ENCODE data around the gene PVALEF. TPM values are rescaled to one million over a fixed set of nuclear protein-coding genes. Genes with fewer than 3 reads are reported as not detected.

PVALEF gene
- total RNA-seq, 1 donor from 2014 or later: not detected

DNA sequence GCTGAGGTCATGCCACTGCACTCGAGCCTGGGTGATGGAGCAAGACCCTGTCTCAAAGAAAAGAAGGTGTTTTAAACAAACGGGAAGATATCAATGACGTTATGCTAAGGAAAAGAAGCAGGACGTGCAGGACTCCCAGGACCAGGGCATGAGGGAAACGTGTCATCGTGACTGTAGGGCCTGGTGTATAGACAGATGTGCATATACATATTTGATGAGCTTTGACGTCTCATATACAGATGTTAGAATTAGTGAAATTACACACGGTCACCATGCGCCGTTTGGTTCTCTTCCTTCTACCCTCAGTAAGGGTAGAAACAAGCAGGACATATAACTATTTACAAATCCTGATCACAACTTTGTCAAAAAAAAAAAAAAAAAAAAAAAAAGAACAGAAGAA, 17.6 kb upstream of the PVALEF start:
- TF ChIP-seq, protein P1, sequence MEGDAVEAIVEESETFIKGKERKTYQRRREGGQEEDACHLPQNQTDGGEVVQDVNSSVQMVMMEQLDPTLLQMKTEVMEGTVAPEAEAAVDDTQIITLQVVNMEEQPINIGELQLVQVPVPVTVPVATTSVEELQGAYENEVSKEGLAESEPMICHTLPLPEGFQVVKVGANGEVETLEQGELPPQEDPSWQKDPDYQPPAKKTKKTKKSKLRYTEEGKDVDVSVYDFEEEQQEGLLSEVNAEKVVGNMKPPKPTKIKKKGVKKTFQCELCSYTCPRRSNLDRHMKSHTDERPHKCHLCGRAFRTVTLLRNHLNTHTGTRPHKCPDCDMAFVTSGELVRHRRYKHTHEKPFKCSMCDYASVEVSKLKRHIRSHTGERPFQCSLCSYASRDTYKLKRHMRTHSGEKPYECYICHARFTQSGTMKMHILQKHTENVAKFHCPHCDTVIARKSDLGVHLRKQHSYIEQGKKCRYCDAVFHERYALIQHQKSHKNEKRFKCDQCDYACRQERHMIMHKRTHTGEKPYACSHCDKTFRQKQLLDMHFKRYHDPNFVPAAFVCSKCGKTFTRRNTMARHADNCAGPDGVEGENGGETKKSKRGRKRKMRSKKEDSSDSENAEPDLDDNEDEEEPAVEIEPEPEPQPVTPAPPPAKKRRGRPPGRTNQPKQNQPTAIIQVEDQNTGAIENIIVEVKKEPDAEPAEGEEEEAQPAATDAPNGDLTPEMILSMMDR (IDR thresholded peaks at IDR 0.05): no peak
- Mint-ChIP-seq H3K4me3 (ENCODE audit: unreplicated experiment) (no peak overlapping the region), H3K9me3 (ENCODE audit: low read depth) (no peaks in the 10 kb centered on the region), H3K4me1 (ENCODE audit: low read depth) (no peaks in the 10 kb centered on the region), H3K36me3 (ENCODE audit: low read depth) (no peaks in the 10 kb centered on the region), H3K27me3 (ENCODE audit: low read depth) (peaks cover 5% of the 10 kb centered on the region), H3K27ac (ENCODE audit: unreplicated experiment) (no peak overlapping the region)
- DNase-seq (ENCODE audit: low spot score): no peak

DNA sequence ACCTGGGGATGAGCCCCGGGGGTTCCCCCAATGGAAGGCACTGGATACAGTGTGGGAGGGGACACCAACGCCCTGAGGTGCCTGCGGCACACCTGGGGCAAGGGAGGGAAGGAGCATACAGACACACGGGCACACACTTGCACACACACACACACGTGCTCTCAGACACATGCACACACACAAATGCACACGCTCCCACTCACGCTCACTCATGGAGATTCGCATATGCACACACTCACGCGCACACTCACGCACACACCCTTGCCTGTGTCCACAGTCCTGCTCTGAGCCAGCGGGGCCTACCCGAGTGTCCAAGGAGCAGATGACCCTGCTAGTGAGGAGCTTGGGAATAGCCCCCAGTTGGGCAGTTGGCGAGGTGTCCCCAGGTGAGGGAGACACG, 16.7 kb upstream of the PVALEF start:
- Mint-ChIP-seq H3K27ac (ENCODE audit: unreplicated experiment) (no peak overlapping the region), H3K36me3 (ENCODE audit: low read depth) (no peaks in the 10 kb centered on the region), H3K27me3 (ENCODE audit: low read depth) (peaks cover 7% of the 10 kb centered on the region), H3K9me3 (ENCODE audit: low read depth) (no peaks in the 10 kb centered on the region), H3K4me3 (ENCODE audit: unreplicated experiment) (no peak overlapping the region), H3K4me1 (ENCODE audit: low read depth) (peaks cover 2% of the 10 kb centered on the region)
- no peak for DNase-seq (ENCODE audit: low spot score)
- TF ChIP-seq, protein P1 (IDR thresholded peaks at IDR 0.05): no peak

DNA sequence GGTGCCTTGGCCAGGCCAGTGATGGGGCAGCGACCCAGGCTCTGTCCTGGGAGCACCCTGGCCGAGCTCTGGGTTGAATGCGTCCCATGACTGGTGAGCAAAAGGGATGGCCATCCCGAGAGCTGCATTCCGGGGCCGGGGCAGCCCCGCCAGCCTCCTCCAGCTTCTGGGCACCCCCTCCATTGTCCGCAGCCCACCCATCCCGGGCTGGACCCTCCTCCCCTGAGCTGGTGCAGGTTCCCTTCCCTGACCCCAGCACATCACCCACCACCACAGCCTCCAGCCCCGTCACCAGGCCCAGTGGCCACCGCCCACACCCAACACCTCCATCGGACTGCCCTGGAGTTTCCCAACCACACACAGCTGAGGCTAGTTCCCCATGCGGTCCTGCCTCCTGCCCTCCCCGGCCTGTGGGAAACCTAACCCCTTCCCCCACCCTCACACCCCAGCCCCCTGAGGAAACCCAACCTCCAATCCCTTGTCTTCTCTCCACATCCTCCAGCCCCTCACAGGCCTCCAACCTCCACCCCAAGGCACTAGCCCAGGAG, 16.2 kb upstream of the PVALEF start:
- Mint-ChIP-seq H3K36me3 (ENCODE audit: low read depth) (no peaks in the 10 kb centered on the region), H3K27ac (ENCODE audit: unreplicated experiment) (no peak overlapping the region), H3K4me3 (ENCODE audit: unreplicated experiment) (no peak overlapping the region), H3K27me3 (ENCODE audit: low read depth) (peaks cover 7% of the 10 kb centered on the region), H3K4me1 (ENCODE audit: low read depth) (peaks cover 2% of the 10 kb centered on the region), H3K9me3 (ENCODE audit: low read depth) (no peaks in the 10 kb centered on the region)
- TF ChIP-seq, protein P1 (IDR thresholded peaks at IDR 0.05): no peak
- DNase-seq (ENCODE audit: low spot score): no peak

DNA sequence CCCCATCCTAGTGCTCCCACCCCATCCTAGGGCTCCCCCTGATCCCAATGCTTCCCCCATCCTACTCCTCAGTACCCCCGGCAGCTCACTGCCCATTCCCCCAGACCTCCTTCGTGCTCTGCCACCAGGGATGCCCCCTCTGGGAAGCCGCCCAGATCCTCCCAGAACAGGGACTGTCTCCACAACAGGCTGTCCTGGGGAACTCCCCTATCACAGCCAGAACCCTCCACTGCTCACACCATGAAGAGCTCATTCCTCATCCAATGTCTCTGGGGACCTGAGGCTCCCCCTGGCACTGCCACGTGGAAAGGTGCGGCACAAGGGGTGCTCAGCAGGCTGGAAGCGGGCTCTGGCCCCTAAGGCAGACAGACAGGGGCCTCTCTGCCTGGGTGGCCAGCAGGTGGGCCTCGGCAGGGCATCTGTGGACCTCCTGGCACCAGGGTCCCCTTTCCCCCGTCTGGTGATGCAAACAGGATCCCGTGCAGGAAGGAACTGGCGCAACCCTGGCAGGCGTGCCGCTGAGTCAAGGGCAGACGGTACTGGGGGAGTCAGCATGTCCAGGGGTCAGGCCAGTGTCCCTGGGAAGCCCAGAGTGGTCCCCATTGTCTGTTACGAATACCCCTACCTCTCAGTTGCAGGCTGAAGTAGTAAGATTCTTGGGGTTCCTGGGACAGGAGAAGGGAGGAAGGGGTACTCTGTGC, 14.8 kb upstream of the PVALEF start:
- H3K27ac Mint-ChIP-seq (ENCODE audit: unreplicated experiment): no peak overlapping the region
- H3K27me3 Mint-ChIP-seq (ENCODE audit: low read depth): peaks cover 7% of the 10 kb centered on the region
- H3K4me3 Mint-ChIP-seq (ENCODE audit: unreplicated experiment): no peak overlapping the region
- no peaks in the 10 kb centered on the region for H3K9me3 Mint-ChIP-seq (ENCODE audit: low read depth)
- no peaks in the 10 kb centered on the region for H3K36me3 Mint-ChIP-seq (ENCODE audit: low read depth)
- TF ChIP-seq, protein P1 (IDR thresholded peaks at IDR 0.05): no peak
- H3K4me1 Mint-ChIP-seq (ENCODE audit: low read depth): peaks cover 2% of the 10 kb centered on the region
- no peak for DNase-seq (ENCODE audit: low spot score)

DNA sequence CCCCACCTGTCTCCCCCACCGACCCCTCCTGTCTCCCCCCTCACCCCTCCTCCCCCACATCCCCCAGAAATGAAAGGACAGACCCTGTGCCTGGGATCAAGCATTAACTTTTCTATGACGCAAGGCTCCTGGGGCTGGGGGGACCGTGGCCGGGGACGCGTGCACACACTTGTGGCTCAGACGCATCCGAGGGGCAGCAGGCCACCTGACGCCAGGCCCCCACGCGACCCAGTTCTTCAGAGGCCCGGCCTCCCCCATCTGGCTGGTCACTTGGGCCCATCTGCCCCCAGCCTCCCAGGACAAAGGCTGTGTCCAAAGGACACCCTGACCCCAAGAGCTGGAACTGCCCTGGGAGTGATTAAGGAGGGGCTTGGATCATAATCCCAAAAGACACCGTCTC, 14.0 kb upstream of the PVALEF start:
- Mint-ChIP-seq H3K27me3 (ENCODE audit: low read depth) (peaks cover 7% of the 10 kb centered on the region), H3K4me1 (ENCODE audit: low read depth) (peaks cover 2% of the 10 kb centered on the region), H3K36me3 (ENCODE audit: low read depth) (no peaks in the 10 kb centered on the region), H3K4me3 (ENCODE audit: unreplicated experiment) (no peak overlapping the region), H3K27ac (ENCODE audit: unreplicated experiment) (no peak overlapping the region), H3K9me3 (ENCODE audit: low read depth) (no peaks in the 10 kb centered on the region)
- DNase-seq (ENCODE audit: low spot score): no peak
- TF ChIP-seq, protein P1 (IDR thresholded peaks at IDR 0.05): no peak

Measured in chondrocyte (in vitro differentiated cells).